ENCODE results near the gene OR4K17. TPM values are rescaled to one million over a fixed set of nuclear protein-coding genes. Genes with fewer than 3 reads are reported as not detected.
"Not testable (repeated sequence)": the region's sequence is repeated elsewhere in the genome, so short reads cannot be mapped to it uniquely, and the experiment has no call there.

The OR4K17 gene
- total RNA-seq (2022), result not detected in 2 replicates
- Bru-seq, nascent RNA, result not detected
- BruChase-seq, experiment 1, labeled RNA remaining after a 6-hour chase, result not detected
- not detected for BruChase-seq, experiment 2, labeled RNA remaining after a 2-hour chase
- long read RNA-seq, result 0 reads

DNA sequence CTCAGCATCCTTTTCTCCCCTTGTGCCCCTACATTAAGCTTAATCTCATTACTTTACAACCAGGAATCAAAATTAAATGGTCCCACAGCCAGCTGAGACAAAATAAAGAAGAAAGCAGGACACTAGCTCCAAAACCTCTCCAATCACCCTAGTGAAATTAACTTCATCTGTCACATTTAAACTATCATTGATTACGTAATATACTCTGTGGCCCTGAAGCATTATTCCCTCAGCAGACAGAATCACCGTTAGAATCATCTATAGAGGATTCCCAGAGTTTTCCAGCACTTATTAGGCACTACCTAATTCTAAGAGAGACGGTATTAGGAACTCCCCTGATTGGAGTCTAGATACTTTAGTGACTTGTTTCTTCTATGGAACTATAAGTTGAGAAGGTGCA lies at the start of gene OR4K17:
OR4K17 (plus strand) TSS at position 302 of the 400 bp plus-strand sequence. CDS start 6,761 bp downstream, outside the sequence.
- H3K27ac Mint-ChIP-seq (ENCODE audit: low read depth, unreplicated experiment), result no peak within 1 kb of the TSS
- TF ChIP-seq CTCF (IDR thresholded peaks at IDR 0.05; ENCODE audit: unreplicated experiment), result no peak
- POLR2A ChIA-PET, result no interaction called here
- intact Hi-C loops (cut with micrococcal nuclease), result no loop called here
- BruUV-seq (replicated peaks), result no TSS peak
- peaks cover 26% of the 10 kb centered on the region for H3K27me3 Mint-ChIP-seq (ENCODE audit: insufficient read depth, unreplicated experiment)
- no peak within 1 kb of the TSS for H3K4me3 Mint-ChIP-seq (ENCODE audit: unreplicated experiment)
- CTCF ChIA-PET, result no interaction called here
- no peak for DNase-seq (ENCODE audit: unreplicated experiment)
- no peaks in the 10 kb centered on the region for H3K4me1 Mint-ChIP-seq (ENCODE audit: insufficient read depth, unreplicated experiment)
- peaks cover 4% of the 10 kb centered on the region for H3K36me3 Mint-ChIP-seq (ENCODE audit: insufficient read depth, unreplicated experiment)
- H3K9me3 Mint-ChIP-seq (ENCODE audit: unreplicated experiment), result peaks cover 7% of the 10 kb centered on the region

DNA sequence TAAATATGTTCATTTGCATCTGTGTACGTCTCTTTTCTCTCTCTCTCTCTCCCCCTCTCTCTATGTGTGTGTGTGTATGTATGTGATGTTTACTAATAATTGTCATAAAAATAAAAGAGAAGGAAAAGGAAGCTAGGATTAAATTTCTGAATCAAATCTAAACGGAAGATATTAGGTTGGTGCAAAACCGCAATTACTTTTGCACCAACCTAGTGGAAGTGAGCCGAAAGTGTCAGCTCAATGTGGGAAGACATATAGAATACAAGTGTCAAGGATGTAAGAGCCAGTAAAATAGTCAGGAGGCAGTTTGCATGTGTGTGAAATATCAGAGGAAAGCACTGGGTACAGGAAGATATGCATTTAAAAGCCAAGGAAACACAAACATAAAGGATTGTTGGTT lies 18.5 kb upstream of the OR4K17 start:
- no peak for TF ChIP-seq CTCF (IDR thresholded peaks at IDR 0.05; ENCODE audit: unreplicated experiment)
- intact Hi-C loops (cut with micrococcal nuclease), result no loop called here
- ChIA-PET POLR2A (no interaction called here), CTCF (interaction anchor here (0.6 kb wide), 1 partner anchor 21 kb away, joined by 6 read pairs; no protein-coding TSS in a partner anchor)
- no peak overlapping the region for H3K4me3 Mint-ChIP-seq (ENCODE audit: unreplicated experiment)
- no peaks in the 10 kb centered on the region for H3K9me3 Mint-ChIP-seq (ENCODE audit: unreplicated experiment)
- H3K4me1 Mint-ChIP-seq (ENCODE audit: insufficient read depth, unreplicated experiment), result no peaks in the 10 kb centered on the region
- H3K27me3 Mint-ChIP-seq (ENCODE audit: insufficient read depth, unreplicated experiment), result peaks cover 45% of the 10 kb centered on the region
- no peak overlapping the region for H3K27ac Mint-ChIP-seq (ENCODE audit: low read depth, unreplicated experiment)
- BruUV-seq (replicated peaks), result no TSS peak
- H3K36me3 Mint-ChIP-seq (ENCODE audit: insufficient read depth, unreplicated experiment), result no peaks in the 10 kb centered on the region
- DNase-seq (ENCODE audit: unreplicated experiment), result no peak

GRCh38 chr14:20093442-20093841 lies 17.1 kb upstream of the OR4K17 start:
- ChIA-PET POLR2A (no interaction called here), CTCF (no interaction called here)
- no peak overlapping the region for H3K4me3 Mint-ChIP-seq (ENCODE audit: unreplicated experiment)
- no TSS peak for BruUV-seq (replicated peaks)
- TF ChIP-seq CTCF (IDR thresholded peaks at IDR 0.05; ENCODE audit: unreplicated experiment), result no peak
- no peaks in the 10 kb centered on the region for H3K36me3 Mint-ChIP-seq (ENCODE audit: insufficient read depth, unreplicated experiment)
- intact Hi-C loops (cut with micrococcal nuclease), result no loop called here
- H3K9me3 Mint-ChIP-seq (ENCODE audit: unreplicated experiment), result no peaks in the 10 kb centered on the region
- peaks cover 45% of the 10 kb centered on the region for H3K27me3 Mint-ChIP-seq (ENCODE audit: insufficient read depth, unreplicated experiment)
- no peak overlapping the region for H3K27ac Mint-ChIP-seq (ENCODE audit: low read depth, unreplicated experiment)
- no peak for DNase-seq (ENCODE audit: unreplicated experiment)
- no peaks in the 10 kb centered on the region for H3K4me1 Mint-ChIP-seq (ENCODE audit: insufficient read depth, unreplicated experiment)

GRCh38 chr14:20098926-20099770 lies 11.4 kb upstream of the OR4K17 start:
- H3K4me3 Mint-ChIP-seq (ENCODE audit: unreplicated experiment); intact Hi-C loops (cut with micrococcal nuclease); H3K27ac Mint-ChIP-seq (ENCODE audit: low read depth, unreplicated experiment); H3K9me3 Mint-ChIP-seq (ENCODE audit: unreplicated experiment); H3K4me1 Mint-ChIP-seq (ENCODE audit: insufficient read depth, unreplicated experiment); H3K36me3 Mint-ChIP-seq (ENCODE audit: insufficient read depth, unreplicated experiment); POLR2A ChIA-PET; CTCF ChIA-PET; BruUV-seq (replicated peaks); DNase-seq (ENCODE audit: unreplicated experiment): not testable (repeated sequence)
- peaks cover 17% of the 10 kb centered on the region for H3K27me3 Mint-ChIP-seq (ENCODE audit: insufficient read depth, unreplicated experiment)
